ENCODE results near the gene INMT.

GRCh38 chr7:30804078-30804661, 52.2 kb downstream of the INMT start:
- no peak for TF ChIP-seq ZNF18 (tag by site-specific recombination; IDR thresholded peaks at IDR 0.05)
- TF ChIP-seq ZNF133 (tag by site-specific recombination; IDR thresholded peaks at IDR 0.05) = no peak
- TF ChIP-seq CTCF (tag by site-specific recombination; IDR thresholded peaks at IDR 0.05) = no peak
- TF ChIP-seq ZNF302 (tag by site-specific recombination; IDR thresholded peaks at IDR 0.05; ENCODE audit: low read depth) = no peak
- no peak for TF ChIP-seq BCL11A (tag by site-specific recombination; IDR thresholded peaks at IDR 0.05; ENCODE audit: low read depth)
- no peak for TF ChIP-seq RBAK (tag by site-specific recombination; IDR thresholded peaks at IDR 0.05)
- TF ChIP-seq ZBTB48 (tag by site-specific recombination; IDR thresholded peaks at IDR 0.05) = no peak

Measured in HEK293 (cell line).